Limb (tissue), 2 donors: ENCODE data around the gene EPSTI1.
"Not testable (repeated sequence)": the region's sequence is repeated elsewhere in the genome, so short reads cannot be mapped to it uniquely, and the experiment has no call there.

Experiments
- DNase-seq, 2 donors: peaks; one replicate each; pipeline ENCODE4 v3.0.0-alpha.2; 2016; ENCODE audit errors: extremely low spot score in 2 of 2

The EPSTI1 gene

DNA sequence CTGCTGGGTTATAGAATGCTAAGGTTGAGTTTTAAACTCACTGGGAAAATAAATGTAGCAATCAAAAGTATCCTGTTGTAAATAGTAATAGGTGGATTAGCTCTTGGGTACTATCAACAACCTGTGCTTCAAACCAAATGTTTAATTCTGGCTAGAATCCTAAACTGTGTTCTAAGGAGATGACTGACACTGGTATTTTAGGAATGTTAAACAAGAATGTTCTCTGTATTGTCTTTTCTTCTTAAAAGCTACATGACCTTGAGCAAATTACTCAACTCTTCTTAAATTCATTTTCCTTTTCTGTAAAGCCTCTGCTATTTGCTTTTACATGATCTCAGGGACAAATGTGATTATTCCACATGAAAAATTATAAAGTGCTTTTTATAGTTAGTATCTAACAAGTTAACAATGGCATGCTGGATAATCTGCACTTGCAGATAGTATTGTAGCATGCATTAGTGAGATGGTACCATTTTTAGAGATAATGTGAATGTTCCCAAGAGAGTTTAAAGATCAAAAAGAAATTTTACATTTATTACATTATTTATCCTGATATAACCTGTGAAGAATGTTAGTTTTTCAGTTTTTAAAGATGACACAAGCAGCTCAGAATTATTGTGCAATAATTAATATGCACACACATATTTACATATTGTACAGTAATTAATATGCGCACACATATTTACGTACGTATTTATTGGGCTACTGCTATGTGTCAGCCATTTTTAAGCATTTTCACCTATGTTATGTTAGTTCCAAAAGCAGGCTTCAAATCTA lies 13.6 kb upstream of the EPSTI1 start:
- no peak for DNase-seq

GRCh38 chr13:43003729-43004128 lies 11.7 kb upstream of the EPSTI1 start:
- no peak for DNase-seq

GRCh38 chr13:43003010-43003409 lies 11.0 kb upstream of the EPSTI1 start:
- DNase-seq, result no peak

- no peak for DNase-seq
Measured at GRCh38 chr13:43002021-43002420, 10.0 kb upstream of the EPSTI1 start.

DNA sequence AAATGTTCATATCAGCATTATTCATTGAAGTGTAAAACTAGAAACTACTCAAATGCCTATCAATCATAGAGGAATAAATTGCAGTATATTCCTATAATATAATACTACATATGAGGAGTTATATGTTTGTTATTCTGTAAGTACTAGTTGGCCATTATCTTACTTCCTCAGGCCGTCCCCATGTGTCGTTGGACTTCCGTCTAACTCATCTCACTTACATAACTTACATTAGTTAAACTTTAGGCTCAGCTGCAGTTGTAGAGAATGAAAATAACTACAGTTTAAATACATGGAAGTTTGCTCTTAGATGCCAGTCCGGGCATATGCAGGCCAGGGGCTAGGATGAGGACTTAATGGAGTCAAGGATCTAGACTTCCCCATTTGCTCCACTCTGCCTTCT lies 8.6 kb upstream of the EPSTI1 start:
- no peak for DNase-seq

DNA sequence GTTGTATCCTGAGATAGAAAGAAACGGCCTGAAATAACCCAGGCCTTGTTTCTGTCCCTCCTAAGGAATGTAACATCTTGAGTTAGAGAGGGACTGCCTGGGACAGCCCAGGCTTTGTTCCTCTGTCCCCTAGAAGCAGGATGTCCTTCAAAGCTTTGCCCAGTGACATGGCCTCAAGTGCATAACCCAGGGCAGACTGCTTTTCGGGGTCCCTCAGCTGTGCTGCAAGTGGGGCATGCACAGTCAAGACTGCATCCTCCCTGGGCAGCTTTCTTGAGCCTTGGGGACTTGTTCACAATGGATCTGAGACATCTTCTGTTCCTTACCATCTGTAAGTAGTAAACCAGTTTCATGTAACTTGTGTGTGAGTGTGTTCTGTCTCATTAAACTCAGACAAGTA lies 7.5 kb upstream of the EPSTI1 start:
- no peak for DNase-seq

DNA sequence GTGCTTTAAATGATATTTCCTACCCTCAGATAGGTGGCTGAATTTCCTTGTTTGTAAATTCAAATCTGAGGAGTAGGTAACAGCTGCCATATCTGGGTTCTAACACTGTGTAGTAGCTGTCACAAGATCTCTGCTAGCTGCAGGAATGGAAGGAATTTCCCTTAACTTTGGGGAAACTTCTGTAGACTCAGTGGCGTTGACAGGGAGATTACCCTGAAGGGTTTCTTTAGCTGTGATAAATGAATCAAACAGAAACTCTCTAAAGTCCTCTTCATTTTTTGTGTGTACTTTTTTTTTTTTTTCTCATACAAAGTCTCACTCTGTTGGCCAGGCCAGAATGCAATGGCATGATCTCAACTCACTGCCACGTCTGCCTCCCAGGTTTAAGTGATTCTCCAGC lies 5.3 kb upstream of the EPSTI1 start:
- no peak for DNase-seq

- DNase-seq, result no peak
Measured at GRCh38 chr13:42996584-42996983, 4.5 kb upstream of the EPSTI1 start.

- DNase-seq, result no peak
Measured at GRCh38 chr13:42994878-42995277, 2.8 kb upstream of the EPSTI1 start.

GRCh38 chr13:42992764-42993122 lies 702 bp upstream of the EPSTI1 start:
- DNase-seq, result no peak

GRCh38 chr13:42991233-42991897 lies 676 bp downstream of the EPSTI1 start:
- not testable (repeated sequence) for DNase-seq

DNA sequence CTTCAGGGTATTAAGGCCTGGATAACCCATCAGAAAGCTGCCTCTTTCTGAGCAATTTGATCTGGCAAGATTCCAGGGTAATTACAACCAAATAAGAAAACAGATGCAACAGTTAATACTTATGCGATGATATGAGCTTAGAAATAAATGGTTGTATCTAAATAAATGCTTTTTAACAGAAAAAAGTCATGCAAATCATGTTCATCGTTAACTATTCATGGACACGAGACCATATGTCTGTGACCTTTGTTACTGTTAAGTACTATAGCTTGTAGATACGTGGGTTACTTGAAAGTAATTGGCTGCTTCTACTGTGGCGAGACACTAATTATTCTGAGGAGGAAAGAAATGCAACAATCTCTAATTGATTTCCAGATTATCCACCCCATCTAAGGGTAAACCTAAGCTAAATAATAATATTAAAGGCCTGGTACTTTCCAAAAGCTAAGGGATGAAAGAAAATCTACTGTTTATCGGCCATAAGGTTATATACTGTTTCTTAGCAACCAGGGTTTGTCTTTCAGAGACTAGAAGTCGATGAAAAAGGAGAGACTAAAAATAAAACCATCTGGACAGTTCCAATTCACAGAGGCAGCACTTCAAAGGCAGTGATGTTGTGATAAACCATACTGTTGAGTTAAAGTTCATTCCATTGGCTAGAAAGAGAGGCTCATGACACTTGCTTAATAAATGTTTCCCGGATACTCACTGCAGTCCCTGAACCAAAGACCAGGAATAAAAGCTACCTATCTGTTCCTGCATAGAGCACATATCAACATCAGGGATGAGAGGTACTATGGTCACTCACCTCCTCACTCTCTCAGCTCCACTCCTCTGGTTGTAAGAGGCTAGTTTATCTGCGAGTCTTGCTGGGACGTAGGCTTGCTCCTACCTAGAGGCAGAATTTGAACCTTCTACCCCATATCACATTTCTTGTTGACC lies 1.5 kb downstream of the EPSTI1 start:
- DNase-seq, result peak in 1 of 2 donors; percentile 80

- DNase-seq, result no peak
Measured at GRCh38 chr13:42986176-42986574, 5.9 kb downstream of the EPSTI1 start.

- DNase-seq, result no peak
Measured at GRCh38 chr13:42985312-42986175, 6.5 kb downstream of the EPSTI1 start.

GRCh38 chr13:42984691-42985090 lies 7.3 kb downstream of the EPSTI1 start:
- no peak for DNase-seq

DNA sequence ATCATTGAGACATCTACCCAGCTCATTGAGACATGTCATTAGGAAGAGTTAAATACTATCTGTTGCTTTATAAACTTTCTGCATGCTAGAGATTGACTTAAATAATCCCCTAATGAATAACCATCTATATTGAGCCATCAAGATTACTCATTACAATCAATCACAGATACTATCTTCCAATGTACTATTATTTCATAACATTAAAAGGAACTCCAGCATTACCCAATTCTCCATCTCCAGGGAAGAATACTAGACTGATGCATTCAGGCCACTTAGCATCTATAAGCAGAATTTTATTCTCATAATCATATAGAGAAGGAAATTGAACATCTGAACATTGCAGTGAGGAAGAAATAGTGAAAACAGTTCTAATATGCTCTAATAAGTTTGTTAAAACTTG lies 8.0 kb downstream of the EPSTI1 start:
- DNase-seq, result no peak

GRCh38 chr13:42981853-42982252 lies 10.2 kb downstream of the EPSTI1 start:
- no peak for DNase-seq

DNA sequence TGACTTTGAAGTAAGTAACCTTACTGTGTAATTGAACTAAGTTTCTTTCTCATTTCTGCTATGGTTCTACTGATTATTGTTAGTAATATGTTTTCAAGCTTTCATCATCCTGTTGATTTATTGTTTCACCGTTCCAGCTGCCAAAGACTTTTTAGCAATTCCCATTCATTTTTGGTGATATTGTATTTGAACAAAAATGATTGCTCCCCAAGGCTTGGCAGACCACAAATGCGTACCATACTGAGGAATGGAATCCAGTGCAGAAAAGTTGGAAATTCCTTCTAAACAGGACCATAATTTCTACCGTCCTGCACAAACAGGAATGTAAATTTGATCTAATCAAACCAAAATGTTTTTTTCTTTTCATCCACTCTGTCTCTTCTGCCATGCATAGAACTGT lies 10.7 kb downstream of the EPSTI1 start:
- no peak for DNase-seq

DNA sequence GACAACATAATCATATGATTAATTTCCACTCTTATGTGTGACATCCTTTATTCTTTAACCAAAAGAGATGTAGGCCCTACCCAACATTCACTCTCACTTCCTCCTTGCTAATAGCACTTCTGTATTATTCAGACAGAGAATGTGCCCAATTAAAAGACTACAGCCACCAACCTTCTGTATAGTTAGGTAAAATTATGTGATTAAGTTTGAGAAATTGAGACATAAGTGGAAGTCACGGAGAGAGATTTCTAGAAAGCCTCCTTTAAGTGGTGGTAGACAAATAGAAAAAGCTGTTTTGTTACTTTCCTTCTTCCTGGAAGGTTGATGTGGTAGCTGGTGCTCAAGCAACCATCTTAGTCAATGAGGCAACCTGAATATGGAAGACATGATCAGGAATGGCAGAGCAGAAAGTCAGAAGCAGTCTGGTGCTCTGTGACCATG lies 14.8 kb downstream of the EPSTI1 start:
- no peak for DNase-seq

- no peak for DNase-seq
Measured at GRCh38 chr13:42976066-42976465, 16.0 kb downstream of the EPSTI1 start.

DNA sequence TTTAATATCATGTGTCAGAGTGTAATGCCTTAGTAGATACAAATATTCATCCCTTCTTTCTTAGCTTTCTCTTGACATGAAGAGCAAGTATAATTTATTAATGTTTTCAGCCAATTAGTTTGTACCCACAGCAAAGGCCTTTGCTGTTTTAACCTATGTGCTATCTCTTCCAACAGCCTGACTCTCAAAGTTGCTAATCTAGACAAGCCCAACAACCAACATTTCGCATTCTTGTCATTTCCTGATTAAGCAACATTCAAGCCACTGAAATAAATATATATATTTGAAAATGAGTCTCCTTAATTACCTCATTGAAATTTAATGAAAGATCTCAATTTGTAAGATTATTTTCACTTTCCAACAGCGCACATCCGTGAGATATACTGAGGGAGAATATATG lies 18.5 kb downstream of the EPSTI1 start:
- no peak for DNase-seq
